Endothelial cell of umbilical vein (primary cell): ENCODE data around the gene FAM83D. TPM values are rescaled to one million over a fixed set of nuclear protein-coding genes. Genes with fewer than 3 reads are reported as not detected.

Experiments used
- BruUV-seq: library from RNA; stranded (reverse); fragments of 400-500 nt; replicated peaks from 2 replicates; lab custom pipeline; 2021; lab: Mats Ljungman, UMichigan
- CTCF ChIA-PET: fragments of 300-600, 350-600 bp; sonication (Branson Sonifier 250); formaldehyde crosslinking; loops from one replicate; lab custom pipeline; 2021; ENCODE audit warnings: antibody characterized with exemption, inconsistent platforms; lab: Charles Lee
- POLR2A ChIA-PET: fragments of 300-600, 350-600 bp; sonication (Branson Sonifier 250); formaldehyde crosslinking; loops from one replicate; lab custom pipeline; 2021; ENCODE audit warnings: antibody characterized with exemption, inconsistent platforms; lab: Charles Lee
- DNase-seq: peaks from one replicate; pipeline ENCODE4 v3.0.0-alpha.2; 2011; ENCODE audit warnings: low read depth, low spot score
- FAIRE-seq: peaks from 2 replicates; lab custom pipeline; 2011; peaks lifted over from hg19 to GRCh38; lab: Jason Lieb, UNC
- H2AFZ ChIP-seq: 2 replicates; pipeline ENCODE4 v1.6.0; 2012; ENCODE audit warnings: low read depth, low read length, control low read depth, inconsistent platforms
- H3K27ac ChIP-seq: 2 replicates; pipeline ENCODE4 v1.5.1; 2011; ENCODE audit warnings: low read depth, mild to moderate bottlenecking, control low read depth, low read length, moderate library complexity; ENCODE audit not compliant: insufficient read depth
- H3K27me3 ChIP-seq, 2 experiments: 2 replicates each; pipeline versions ENCODE4 v1.6.0 to v1.6.1; 2011; ENCODE audit warnings: low read length in 2 of 2, mixed read lengths in 1 of 2; ENCODE audit not compliant: control insufficient read depth in 2 of 2, insufficient read depth in 2 of 2
- H3K36me3 ChIP-seq, 2 experiments: 2 replicates in 1 of 2; 3 replicates in 1 of 2; pipeline ENCODE4 v1.5.1; 2011; ENCODE audit warnings: low read length in 2 of 2, mild to moderate bottlenecking in 1 of 2, moderate library complexity in 1 of 2; ENCODE audit not compliant: control insufficient read depth in 2 of 2, insufficient read depth in 2 of 2; ENCODE audit errors: extremely low read depth in 1 of 2
- H3K4me1 ChIP-seq: 3 replicates; pipeline ENCODE4 v1.5.1; 2011; ENCODE audit warnings: mild to moderate bottlenecking, low read length; ENCODE audit not compliant: control insufficient read depth, insufficient read depth; ENCODE audit errors: extremely low read depth
- H3K4me2 ChIP-seq: 2 replicates; pipeline ENCODE4 v1.6.1; 2011; ENCODE audit warnings: low read length, control low read depth, mixed read lengths; ENCODE audit not compliant: insufficient read depth
- H3K4me3 ChIP-seq, 3 experiments: fragments of 200-600 bp in 1 of 3; sonication (generic), shearing (Covaris generic) in 1 of 3; replicated peaks in 1 of 3; 2 replicates each; pipeline ENCODE4 v1.5.1; 2011 to 2016; ENCODE audit warnings: control low read depth in 3 of 3, low read length in 3 of 3, mild to moderate bottlenecking in 2 of 3, inconsistent platforms in 1 of 3, low read depth in 1 of 3, moderate library complexity in 1 of 3; ENCODE audit not compliant: insufficient read depth in 1 of 3
- H3K79me2 ChIP-seq: 2 replicates; pipeline ENCODE4 v1.6.0; 2012; ENCODE audit warnings: low read length, inconsistent platforms; ENCODE audit not compliant: control insufficient read depth, insufficient read depth
- H3K9ac ChIP-seq: replicated peaks from 2 replicates; pipeline ENCODE3; 2011; ENCODE audit warnings: low read length, control low read depth; ENCODE audit not compliant: insufficient read depth; ENCODE audit errors: extremely low read depth
- H3K9me1 ChIP-seq: replicated peaks from 3 replicates; pipeline ENCODE4 v1.6.0; 2011; ENCODE audit warnings: mild to moderate bottlenecking, low read length; ENCODE audit not compliant: control insufficient read depth, insufficient read depth; ENCODE audit errors: extremely low read depth
- H3K9me3 ChIP-seq: replicated peaks from 2 replicates; pipeline ENCODE4 v1.5.1; 2012; ENCODE audit warnings: low read length, inconsistent platforms; ENCODE audit not compliant: control insufficient read depth, insufficient read depth
- H4K20me1 ChIP-seq: replicated peaks from 2 replicates; pipeline ENCODE3; 2011; ENCODE audit warnings: mild to moderate bottlenecking, low read length; ENCODE audit not compliant: control insufficient read depth, insufficient read depth; ENCODE audit errors: extremely low read depth
- EZH2 ChIP-seq: IDR thresholded peaks from 2 replicates; pipeline ENCODE4 v1.6.1; 2012; ENCODE audit warnings: borderline replicate concordance, low read depth, mild to moderate bottlenecking, moderate library complexity, low read length, inconsistent platforms; ENCODE audit not compliant: severe bottlenecking
- FOS ChIP-seq: IDR thresholded peaks from 2 replicates; pipeline ENCODE4 v1.6.1; 2011; ENCODE audit warnings: mild to moderate bottlenecking, low read length, moderate library complexity, borderline replicate concordance; ENCODE audit not compliant: insufficient read depth
- GATA2 ChIP-seq: IDR thresholded peaks from 2 replicates; pipeline ENCODE4 v1.7.0; 2011; ENCODE audit warnings: low read depth, mild to moderate bottlenecking, moderate library complexity, mixed read lengths, low read length; ENCODE audit not compliant: insufficient read length, insufficient read depth
- JUN ChIP-seq: IDR thresholded peaks from 2 replicates; pipeline ENCODE4 v1.6.1; 2011; ENCODE audit warnings: borderline replicate concordance, low read depth; ENCODE audit not compliant: insufficient read length, insufficient read depth
- MYC ChIP-seq: IDR thresholded peaks from one replicate; pipeline ENCODE4 v1.6.1; 2011; ENCODE audit warnings: mild to moderate bottlenecking, low read depth, low read length
- POLR2A ChIP-seq: IDR thresholded peaks from 2 replicates; pipeline ENCODE4 v1.6.1; 2012; ENCODE audit warnings: low read depth, mild to moderate bottlenecking, control low read depth, low read length
- POLR2AphosphoS5 ChIP-seq: IDR thresholded peaks from 2 replicates; pipeline ENCODE4 v1.6.1; 2012; ENCODE audit warnings: low read depth, mild to moderate bottlenecking, control low read depth, low read length, moderate library complexity; ENCODE audit not compliant: insufficient read depth
- dilution Hi-C: fragments of 300-500 bp; cut with MboI; formaldehyde crosslinking; loops from one replicate; pipeline ENCODE4 v1.15.0; 2019; ENCODE audit warnings: low sequenced_read_pairs; ENCODE audit not compliant: extremely low pct_ligation_motif_present
- intact Hi-C: fragments of 100-400 bp; cut with micrococcal nuclease; formaldehyde crosslinking; loops from one replicate; pipeline ENCODE4 v1.10.0; 2022
- polyA plus RNA-seq, 4 experiments: library from polyadenylated mRNA; depleted of rRNA in 3 of 4; stranded (reverse) in 3 of 4; unstranded in 1 of 4; fragments of >200 nt; gene quantifications; 2 replicates each; pipeline versions ENCODE4 v1.2.1 to v1.2.3, GENCODE V29; 2011 to 2012; ENCODE audit warnings: missing spikeins in 1 of 4
- total RNA-seq: library from RNA; stranded (reverse); gene quantifications from 2 replicates; pipeline ENCODE4 v1.2.3, GENCODE V29; 2021
- TF ChIP-seq, protein P1 (sequence below), 2 donors: IDR thresholded peaks; 1 replicate in 1 of 2; 2 replicates in 1 of 2; pipeline ENCODE4 v1.5.1; 2011; ENCODE audit warnings: low read length in 2 of 2, mild to moderate bottlenecking in 2 of 2, moderate library complexity in 2 of 2, control low read depth in 1 of 2, inconsistent platforms in 1 of 2, low read depth in 1 of 2; ENCODE audit not compliant: insufficient read depth in 1 of 2; ENCODE audit errors: extremely low read depth in 1 of 2
- TF ChIP-seq, protein P2 (sequence below): IDR thresholded peaks from 2 replicates; pipeline ENCODE4 v1.6.1; 2011; ENCODE audit not compliant: insufficient read depth, insufficient read length

The FAM83D gene
- total and polyA plus RNA-seq, 2 donors (not counting 3 experiments of a cell fraction or from before 2014, with no cell fraction given), result 41.0 to 46.0 TPM

DNA sequence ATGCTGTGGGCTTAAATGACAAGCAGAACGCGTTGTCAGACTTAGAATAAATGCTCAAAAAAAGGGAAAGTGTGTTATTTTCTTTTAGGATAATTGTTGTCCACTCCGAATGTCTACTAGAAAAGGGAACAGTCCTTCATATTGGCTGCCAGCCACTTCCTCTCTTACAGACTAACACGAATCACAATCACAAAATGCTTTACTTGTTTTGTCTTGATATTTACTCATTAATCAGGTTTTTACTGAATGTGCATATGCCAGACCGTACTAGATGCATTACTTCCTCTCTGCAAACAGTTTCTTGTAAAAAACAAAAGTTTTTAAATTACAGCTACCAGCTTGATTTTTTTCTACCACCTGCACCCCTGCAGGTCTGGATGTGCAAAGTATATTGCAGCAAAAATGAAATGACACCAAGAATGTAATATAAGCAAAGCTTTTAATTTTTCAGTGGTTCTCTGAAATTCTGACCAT, 36.7 kb downstream of the FAM83D start:
- CTCF ChIA-PET, result interaction anchor here (1.1 to 2.2 kb wide), 12 partner anchors 17 to 237 kb away, joined by 3 to 28 read pairs (median 6); partner anchors contain the start of gene FAM83D
- Histone ChIP-seq H3K79me2 (peaks cover 31% of the 10 kb centered on the region), H3K4me1 (peaks cover 19% of the 10 kb centered on the region), H3K27ac (peak overlapping the region; percentile 62), H3K9ac (peak overlapping the region; percentile 83), H3K4me3 (peak overlapping the region; percentile 71 to 95 (median 84)), H3K9me1 (no peaks in the 10 kb centered on the region), H3K36me3 (no peaks in the 10 kb centered on the region), H2AFZ (peak overlapping the region; percentile 76), H4K20me1 (no peaks in the 10 kb centered on the region), H3K4me2 (peak overlapping the region; percentile 88), H3K27me3 (no peaks in the 10 kb centered on the region), H3K9me3 (no peaks in the 10 kb centered on the region)
- TF ChIP-seq POLR2AphosphoS5 (no peak), GATA2 (no peak), FOS (no peak), JUN (no peak), EZH2 (no peak), MYC (no peak), POLR2A (no peak)
- TF ChIP-seq, protein P1, sequence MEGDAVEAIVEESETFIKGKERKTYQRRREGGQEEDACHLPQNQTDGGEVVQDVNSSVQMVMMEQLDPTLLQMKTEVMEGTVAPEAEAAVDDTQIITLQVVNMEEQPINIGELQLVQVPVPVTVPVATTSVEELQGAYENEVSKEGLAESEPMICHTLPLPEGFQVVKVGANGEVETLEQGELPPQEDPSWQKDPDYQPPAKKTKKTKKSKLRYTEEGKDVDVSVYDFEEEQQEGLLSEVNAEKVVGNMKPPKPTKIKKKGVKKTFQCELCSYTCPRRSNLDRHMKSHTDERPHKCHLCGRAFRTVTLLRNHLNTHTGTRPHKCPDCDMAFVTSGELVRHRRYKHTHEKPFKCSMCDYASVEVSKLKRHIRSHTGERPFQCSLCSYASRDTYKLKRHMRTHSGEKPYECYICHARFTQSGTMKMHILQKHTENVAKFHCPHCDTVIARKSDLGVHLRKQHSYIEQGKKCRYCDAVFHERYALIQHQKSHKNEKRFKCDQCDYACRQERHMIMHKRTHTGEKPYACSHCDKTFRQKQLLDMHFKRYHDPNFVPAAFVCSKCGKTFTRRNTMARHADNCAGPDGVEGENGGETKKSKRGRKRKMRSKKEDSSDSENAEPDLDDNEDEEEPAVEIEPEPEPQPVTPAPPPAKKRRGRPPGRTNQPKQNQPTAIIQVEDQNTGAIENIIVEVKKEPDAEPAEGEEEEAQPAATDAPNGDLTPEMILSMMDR (IDR thresholded peaks at IDR 0.05; ENCODE audit: extremely low read depth in 1 of 2, insufficient read depth in 1 of 2, low read depth in 1 of 2, low read length in 2 of 2), result no peak
- TF ChIP-seq, protein P2, sequence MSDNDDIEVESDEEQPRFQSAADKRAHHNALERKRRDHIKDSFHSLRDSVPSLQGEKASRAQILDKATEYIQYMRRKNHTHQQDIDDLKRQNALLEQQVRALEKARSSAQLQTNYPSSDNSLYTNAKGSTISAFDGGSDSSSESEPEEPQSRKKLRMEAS, result no peak
- DNase-seq (no peak), FAIRE-seq (no peak)
- dilution Hi-C loops, result no loop called here
- intact Hi-C loops, result loop anchor here (1.0 kb wide), 4 partner anchors 37 to 317 kb away; partner anchors contain the start of genes ACTR5 and FAM83D
- BruUV-seq, result no TSS peak
- POLR2A ChIA-PET, result interaction anchor here (0.7 to 1.0 kb wide), 2 partner anchors 10 to 26 kb away, joined by 3 read pairs; no protein-coding TSS in a partner anchor
